Naive thymus-derived CD8-positive, alpha-beta T cell (primary cell): Measurements from ENCODE around the gene USP32. TPM values are rescaled to one million over a fixed set of nuclear protein-coding genes. Genes with fewer than 3 reads are reported as not detected.

Source experiments
- ATAC-seq, 2 donors: fragments of 150-1000 bp; cut with Tn5 transposase in 1 of 2; sonication (Bioruptor Pico), chemical (Tn5 transposase) in 1 of 2; 1 replicate in 1 of 2; 2 replicates in 1 of 2; pipeline ENCODE4 v1.10.0; 2021; ENCODE audit warnings: mild to moderate bottlenecking in 2 of 2, moderate library complexity in 2 of 2
- POLR2A ChIA-PET: fragments of 350-600 bp; sonication (Branson Sonifier 250); formaldehyde crosslinking; loops from one replicate; lab custom pipeline; 2021; ENCODE audit warnings: antibody characterized with exemption; lab: Charles Lee
- DNase-seq, 10 donors: peaks; one replicate each; pipeline versions ENCODE4 v3.0.0 to v3.0.0-alpha.2; 2020 to 2022
- H3K27ac Mint-ChIP-seq, 10 donors: one replicate each; pipeline ENCODE4 v1.8.0; 2020 to 2022; ENCODE audit warnings: mild to moderate bottlenecking in 10 of 10, mixed read lengths in 10 of 10, moderate library complexity in 4 of 10, inconsistent platforms in 1 of 10
- H3K27me3 Mint-ChIP-seq, 5 donors: one replicate each; pipeline ENCODE4 v1.8.0; 2021 to 2022; ENCODE audit warnings: mixed read lengths in 5 of 5
- H3K36me3 Mint-ChIP-seq, 3 donors: one replicate each; pipeline ENCODE4 v1.8.0; 2020 to 2022; ENCODE audit warnings: mixed read lengths in 3 of 3, mild to moderate bottlenecking in 2 of 3, inconsistent platforms in 1 of 3
- H3K4me1 Mint-ChIP-seq, 4 donors: one replicate each; pipeline ENCODE4 v1.8.0; 2021 to 2022; ENCODE audit warnings: mixed read lengths in 4 of 4
- H3K4me3 Mint-ChIP-seq, 10 donors: one replicate each; pipeline ENCODE4 v1.8.0; 2020 to 2022; ENCODE audit warnings: mild to moderate bottlenecking in 10 of 10, mixed read lengths in 10 of 10, moderate library complexity in 6 of 10, inconsistent platforms in 1 of 10
- H3K9me3 Mint-ChIP-seq, 9 donors: one replicate each; pipeline ENCODE4 v1.8.0; 2020 to 2022; ENCODE audit warnings: mixed read lengths in 9 of 9, mild to moderate bottlenecking in 3 of 9, inconsistent platforms in 1 of 9, moderate library complexity in 1 of 9
- polyA plus RNA-seq, 3 donors: library from polyadenylated mRNA; unstranded; fragments of 300-500 nt; fragmentation: Illumina TruSeq; gene quantifications; one replicate each; pipeline ENCODE4 v1.2.3, GENCODE V29; 2021
- total RNA-seq, 8 experiments: library from RNA in 2 of 8; stranded (reverse) in 2 of 8; gene quantifications; one replicate each; pipeline ENCODE4 v1.2.3 and lab custom pipeline; 2021 to 2026

Gene USP32
- total and polyA plus RNA-seq, 5 experiments from 2014 or later = 3.9 to 36.6 (median 5.6) TPM

GRCh38 chr17:60130466-60130865, 261.5 kb downstream of the USP32 start:
- no peaks in the 10 kb centered on the region for H3K9me3 Mint-ChIP-seq
- peaks cover 0 to 9% (median 0%) of the 10 kb centered on the region in 5 donors for H3K27me3 Mint-ChIP-seq
- no peak for ATAC-seq
- H3K36me3 Mint-ChIP-seq = peaks cover 4 to 12% (median 7%) of the 10 kb centered on the region in 3 donors
- H3K4me1 Mint-ChIP-seq = peaks cover 22 to 27% (median 23%) of the 10 kb centered on the region in 4 donors
- POLR2A ChIA-PET = no interaction called here
- no peak overlapping the region for H3K27ac Mint-ChIP-seq
- no peak overlapping the region for H3K4me3 Mint-ChIP-seq
- DNase-seq = no peak

- no peak for ATAC-seq
- Mint-ChIP-seq H3K9me3 (no peaks in the 10 kb centered on the region), H3K27me3 (peaks cover 0 to 7% (median 0%) of the 10 kb centered on the region in 5 donors), H3K27ac (no peak overlapping the region), H3K4me1 (peaks cover 9 to 14% (median 12%) of the 10 kb centered on the region in 4 donors), H3K36me3 (peaks cover 4 to 12% (median 7%) of the 10 kb centered on the region in 3 donors), H3K4me3 (no peak overlapping the region)
- POLR2A ChIA-PET = no interaction called here
- DNase-seq = peak in 1 of 10 donors; percentile 23
Measured at GRCh38 chr17:60129164-60129563, 262.8 kb downstream of the USP32 start.

Other genes starting within 250 kb of the USP32 start
- gene CA4, start 242.2 kb downstream of the USP32 start, total RNA-seq = not detected
- gene CA4, start 242.2 kb downstream of the USP32 start, polyA plus RNA-seq = not detected
- gene CHCT1, start 30.4 kb upstream of the USP32 start, total RNA-seq = not detected
- gene CHCT1, start 30.4 kb upstream of the USP32 start, polyA plus RNA-seq = not detected
- gene APPBP2, start 134.1 kb upstream of the USP32 start, total RNA-seq = 10 to 100 TPM; 50.2 to 53.1 TPM
- gene APPBP2, start 134.1 kb upstream of the USP32 start, polyA plus RNA-seq = 10 to 100 TPM; 22.8 to 30.9 (median 28.5) TPM
- 10 to 100 TPM; 18.3 to 18.6 TPM for gene PPM1D, start 208.1 kb upstream of the USP32 start, total RNA-seq
- 10 to 100 TPM in 1 of 3 donors, 1 to 10 TPM in 2; 5.8 to 10.9 (median 6.0) TPM for gene PPM1D, start 208.1 kb upstream of the USP32 start, polyA plus RNA-seq